B cell (primary cell): Measurements from ENCODE around the gene LDHD. TPM values are rescaled to one million over a fixed set of nuclear protein-coding genes. Genes with fewer than 3 reads are reported as not detected.

Experiments
- ATAC-seq: fragments of 200-7000 bp; cut with Tn5 transposase; one replicate; pipeline ENCODE4 v1.10.0; 2021; ENCODE audit warnings: low read depth, mild to moderate bottlenecking, moderate number of reproducible peaks, moderate library complexity
- CTCF ChIA-PET: fragments of 350-600 bp; sonication (Branson Sonifier 250); formaldehyde crosslinking; loops from one replicate; lab custom pipeline; 2021; ENCODE audit warnings: antibody characterized with exemption, inconsistent platforms; lab: Charles Lee
- POLR2A ChIA-PET: fragments of 350-600 bp; sonication (Branson Sonifier 250); formaldehyde crosslinking; loops from one replicate; lab custom pipeline; 2021; ENCODE audit warnings: antibody characterized with exemption; lab: Charles Lee
- DNase-seq: peaks from one replicate; pipeline ENCODE4 v3.0.0; 2013
- H2AFZ ChIP-seq: 2 replicates; pipeline ENCODE4 v1.6.1; 2012; ENCODE audit warnings: mild to moderate bottlenecking, low read depth, low read length; ENCODE audit not compliant: insufficient read depth, poor library complexity, severe bottlenecking
- H3K27ac ChIP-seq, 2 donors: 1 replicate in 1 of 2; 2 replicates in 1 of 2; pipeline ENCODE4 v1.5.1; 2012 to 2013; ENCODE audit warnings: low read length in 2 of 2, mild to moderate bottlenecking in 2 of 2, moderate library complexity in 1 of 2
- H3K27me3 ChIP-seq, 4 experiments: fragments of 200-600 bp in 1 of 4; sonication (generic) in 1 of 4; replicated peaks in 1 of 4; 1 replicate in 2 of 4; 2 replicates in 2 of 4; pipeline versions ENCODE4 v1.6.1 to v1.7.0; 2013 to 2016; ENCODE audit warnings: low read length in 3 of 4, mild to moderate bottlenecking in 2 of 4, mixed read lengths in 1 of 4, moderate library complexity in 1 of 4; ENCODE audit not compliant: insufficient read depth in 4 of 4, control insufficient read depth in 3 of 4; ENCODE audit errors: control extremely low read depth in 1 of 4
- H3K36me3 ChIP-seq, 2 experiments: replicated peaks in 1 of 2; 1 replicate in 1 of 2; 2 replicates in 1 of 2; pipeline versions ENCODE4 v1.6.1 to v1.7.1; 2013; ENCODE audit warnings: low read length in 1 of 2; ENCODE audit not compliant: insufficient read depth in 2 of 2, control insufficient read depth in 1 of 2; ENCODE audit errors: control extremely low read depth in 1 of 2, extremely low read depth in 1 of 2
- H3K4me1 ChIP-seq, 2 donors: fragments of 200-600 bp in 1 of 2; sonication (generic) in 1 of 2; 1 replicate in 1 of 2; 2 replicates in 1 of 2; pipeline versions ENCODE4 v1.5.1 to v1.6.1; 2013 to 2017; ENCODE audit warnings: low read length in 2 of 2; ENCODE audit not compliant: control insufficient read depth in 2 of 2, insufficient read depth in 2 of 2
- H3K4me2 ChIP-seq: replicated peaks from 2 replicates; pipeline ENCODE3; 2012; ENCODE audit warnings: mild to moderate bottlenecking, low read depth, low read length; ENCODE audit not compliant: poor library complexity, severe bottlenecking
- H3K4me3 ChIP-seq, 5 experiments: fragments of 200-600 bp in 1 of 5; sonication (generic) in 1 of 5; 1 replicate in 3 of 5; 2 replicates in 2 of 5; pipeline versions ENCODE4 v1.5.1 to v1.7.0; 2011 to 2016; ENCODE audit warnings: low read length in 4 of 5, mild to moderate bottlenecking in 4 of 5, low read depth in 2 of 5, control low read depth in 1 of 5, moderate library complexity in 1 of 5; ENCODE audit not compliant: insufficient read depth in 1 of 5; ENCODE audit errors: control extremely low read depth in 1 of 5, extremely low read depth in 1 of 5
- H3K79me2 ChIP-seq: fragments of 200-600 bp; sonication (generic); one replicate; pipeline ENCODE4 v1.6.0; 2016; ENCODE audit warnings: low read length; ENCODE audit not compliant: control insufficient read depth, insufficient read depth
- H3K9ac ChIP-seq: fragments of 200-600 bp; sonication (generic); 2 replicates; pipeline ENCODE4 v1.6.1; 2017; ENCODE audit warnings: mild to moderate bottlenecking, low read length, moderate library complexity
- H3K9me3 ChIP-seq, 3 donors: one replicate each; pipeline versions ENCODE4 v1.6.1 to v1.7.1; 2013; ENCODE audit warnings: low read length in 2 of 3; ENCODE audit not compliant: control insufficient read depth in 2 of 3, insufficient read depth in 1 of 3; ENCODE audit errors: control extremely low read depth in 1 of 3
- H4K20me1 ChIP-seq: 2 replicates; pipeline ENCODE4 v1.6.0; 2012; ENCODE audit warnings: mild to moderate bottlenecking, low read length; ENCODE audit not compliant: insufficient read depth, control insufficient read depth, poor library complexity, severe bottlenecking
- H3K27ac Mint-ChIP-seq: one replicate; pipeline ENCODE4 v1.8.0; 2021; ENCODE audit warnings: mixed read lengths
- H3K27me3 Mint-ChIP-seq: one replicate; pipeline ENCODE4 v1.8.0; 2021; ENCODE audit warnings: mixed read lengths
- H3K4me1 Mint-ChIP-seq: one replicate; pipeline ENCODE4 v1.8.0; 2021; ENCODE audit warnings: mixed read lengths
- H3K4me3 Mint-ChIP-seq: one replicate; pipeline ENCODE4 v1.8.0; 2021; ENCODE audit warnings: mixed read lengths
- H3K9me3 Mint-ChIP-seq: one replicate; pipeline ENCODE4 v1.8.0; 2022; ENCODE audit warnings: mixed read lengths; ENCODE audit not compliant: insufficient read depth
- EZH2 ChIP-seq: IDR thresholded peaks from 2 replicates; pipeline ENCODE4 v1.6.1; 2012; ENCODE audit warnings: borderline replicate concordance, low read depth, mild to moderate bottlenecking, moderate library complexity, low read length; ENCODE audit not compliant: insufficient read depth, poor library complexity, severe bottlenecking
- WGBS: methylation state at CpG from one replicate; pipeline ENCODE4 v1.1.5; 2013; ENCODE audit warnings: missing lambda C conversion rate; ENCODE audit not compliant: insufficient coverage; 5-methylcytosine and 5-hydroxymethylcytosine counted together
- intact Hi-C: fragments of 100-400 bp; cut with micrococcal nuclease; formaldehyde crosslinking; loops from one replicate; pipeline ENCODE4 v1.10.0; 2022
- polyA plus RNA-seq: library from polyadenylated mRNA; depleted of rRNA; stranded (reverse); fragments of >200 nt; gene quantifications from 2 replicates; pipeline ENCODE4 v1.2.3, GENCODE V29; 2012
- total RNA-seq, 2 donors: library from RNA; stranded (reverse); fragments of 120-200 nt in 1 of 2; gene quantifications; 1 replicate in 1 of 2; 2 replicates in 1 of 2; pipeline versions ENCODE4 v1.2.3 to v1.2.4, GENCODE V29; 2013 to 2022
- TF ChIP-seq, protein P1 (sequence below): fragments of 200-600 bp; IDR thresholded peaks from one replicate; pipeline ENCODE4 v1.8.0; 2022; ENCODE audit warnings: antibody characterized with exemption, mild to moderate bottlenecking

LDHD gene
- total and polyA plus RNA-seq, 2 donors (not counting 1 experiment from before 2014, with no cell fraction given) = 0.19 TPM; not detected in 1

DNA sequence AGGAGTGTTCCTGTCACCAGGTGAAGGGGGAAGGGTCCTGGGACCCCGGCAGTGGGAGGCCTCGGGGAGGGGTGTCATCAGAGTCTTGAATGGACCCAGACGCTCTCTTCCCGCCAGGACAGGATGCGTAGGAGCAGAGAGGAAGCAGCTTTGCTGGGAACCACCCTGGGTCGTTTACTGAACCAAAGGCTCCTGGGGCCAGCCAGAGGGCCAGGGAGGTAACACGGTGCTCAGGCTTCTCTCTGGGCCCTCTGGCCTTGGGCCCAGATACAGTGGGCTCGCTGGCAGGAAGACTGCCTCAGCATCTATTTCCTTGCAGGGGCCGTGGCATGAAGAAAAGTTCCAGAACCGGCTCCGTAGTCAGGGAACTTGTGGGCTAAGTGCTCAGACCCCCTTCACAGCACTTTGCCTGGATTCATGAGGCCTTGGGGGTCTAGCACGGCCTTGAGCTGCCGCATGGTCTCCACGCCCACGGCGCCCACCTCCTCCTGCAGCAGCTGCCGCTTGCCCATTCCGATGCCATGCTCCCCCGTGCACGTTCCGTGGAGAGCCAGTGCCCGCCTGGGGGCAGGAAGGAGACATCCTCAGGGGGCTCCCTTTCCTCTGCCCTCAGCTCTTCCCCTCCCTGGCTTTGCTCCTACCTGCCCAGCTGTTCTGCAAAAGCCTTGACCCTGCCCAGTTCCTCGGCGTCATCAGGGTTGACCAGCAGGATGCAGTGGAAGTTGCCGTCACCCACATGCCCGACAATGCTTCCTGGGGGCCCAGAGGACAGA lies 4.4 kb downstream of the LDHD start:
- POLR2A ChIA-PET = no interaction called here
- CTCF ChIA-PET = interaction anchor here (0.7 to 6.8 kb wide), 18 partner anchors 11 to 330 kb away, joined by 3 to 87 read pairs (median 4); partner anchors contain the start of genes WDR59 and ZNRF1
- no peak overlapping the region for H3K4me2 ChIP-seq

More for the DNA sequence above, 4.4 kb downstream of the LDHD start:
- ATAC-seq = no peak
- no peak for DNase-seq
- Histone ChIP-seq H3K36me3 (no peaks in the 10 kb centered on the region), H3K4me3 (no peak overlapping the region), H3K9ac (no peak overlapping the region), H4K20me1 (no peaks in the 10 kb centered on the region), H3K79me2 (no peaks in the 10 kb centered on the region), H2AFZ (no peak overlapping the region), H3K4me1 (peaks cover 31 to 34% of the 10 kb centered on the region in 2 donors), H3K27me3 (peaks cover 0 to 69% (median 28%) of the 10 kb centered on the region in 4 experiments), H3K27ac (no peak overlapping the region), H3K9me3 (peaks cover 0 to 19% (median 0%) of the 10 kb centered on the region in 3 donors)
- intact Hi-C loops = loop anchor here (1.0 kb wide), 1 partner anchor 36 kb away; the partner anchor contains the start of gene ZFP1
- H3K27ac Mint-ChIP-seq = no peak overlapping the region
- H3K27me3 Mint-ChIP-seq = peaks cover 40% of the 10 kb centered on the region
- WGBS = 11% methylated on average over 26 of the region's 26 CpGs
- no peak overlapping the region for H3K4me3 Mint-ChIP-seq
- peaks cover 30% of the 10 kb centered on the region for H3K4me1 Mint-ChIP-seq
- no peaks in the 10 kb centered on the region for H3K9me3 Mint-ChIP-seq
- TF ChIP-seq, protein P1, sequence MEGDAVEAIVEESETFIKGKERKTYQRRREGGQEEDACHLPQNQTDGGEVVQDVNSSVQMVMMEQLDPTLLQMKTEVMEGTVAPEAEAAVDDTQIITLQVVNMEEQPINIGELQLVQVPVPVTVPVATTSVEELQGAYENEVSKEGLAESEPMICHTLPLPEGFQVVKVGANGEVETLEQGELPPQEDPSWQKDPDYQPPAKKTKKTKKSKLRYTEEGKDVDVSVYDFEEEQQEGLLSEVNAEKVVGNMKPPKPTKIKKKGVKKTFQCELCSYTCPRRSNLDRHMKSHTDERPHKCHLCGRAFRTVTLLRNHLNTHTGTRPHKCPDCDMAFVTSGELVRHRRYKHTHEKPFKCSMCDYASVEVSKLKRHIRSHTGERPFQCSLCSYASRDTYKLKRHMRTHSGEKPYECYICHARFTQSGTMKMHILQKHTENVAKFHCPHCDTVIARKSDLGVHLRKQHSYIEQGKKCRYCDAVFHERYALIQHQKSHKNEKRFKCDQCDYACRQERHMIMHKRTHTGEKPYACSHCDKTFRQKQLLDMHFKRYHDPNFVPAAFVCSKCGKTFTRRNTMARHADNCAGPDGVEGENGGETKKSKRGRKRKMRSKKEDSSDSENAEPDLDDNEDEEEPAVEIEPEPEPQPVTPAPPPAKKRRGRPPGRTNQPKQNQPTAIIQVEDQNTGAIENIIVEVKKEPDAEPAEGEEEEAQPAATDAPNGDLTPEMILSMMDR = no peak
- no peak for TF ChIP-seq EZH2
